ENCODE data around the gene MTF2.

DNA sequence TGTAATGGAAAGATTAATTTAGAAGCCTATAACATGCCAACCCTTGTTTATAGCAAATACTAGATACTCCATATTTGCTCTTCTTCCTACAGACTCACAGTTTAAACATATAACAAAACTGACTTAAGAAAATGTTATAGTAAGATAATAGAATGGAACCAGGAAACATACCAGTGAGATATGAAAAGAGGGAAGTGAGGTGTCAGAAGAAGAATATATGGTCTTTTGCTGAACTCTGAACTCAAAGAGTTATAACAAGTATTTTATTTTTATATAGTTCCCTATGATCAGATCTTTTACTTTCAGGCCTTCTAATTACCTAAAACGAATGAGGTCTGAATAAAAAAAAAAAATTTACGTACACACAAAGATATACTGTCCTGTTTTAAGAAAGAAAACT, 80.3 kb downstream of the MTF2 start:
- no peak for TF ChIP-seq GATA3 (IDR thresholded peaks at IDR 0.05; ENCODE audit: low read depth, low read length)
- TF ChIP-seq GATA2 (IDR thresholded peaks at IDR 0.05; ENCODE audit: low read depth, low read length): no peak
